Mammary epithelial cell (primary cell): ENCODE measurements around the gene NATD1.

Experiments used
- CTCF ChIP-seq, 2 donors: IDR thresholded peaks in 1 of 2; conservative IDR thresholded peaks in 1 of 2; 2 replicates each; pipeline ENCODE4 v1.5.1; 2011 to 2012; ENCODE audit warnings: inconsistent platforms in 2 of 2, low read length in 2 of 2, mild to moderate bottlenecking in 2 of 2, control low read depth in 1 of 2, low read depth in 1 of 2; ENCODE audit not compliant: insufficient read depth in 1 of 2; ENCODE audit errors: extremely low read depth in 1 of 2
- EZH2 ChIP-seq: IDR thresholded peaks from 2 replicates; pipeline ENCODE4 v1.6.1; 2012; ENCODE audit warnings: low read length, inconsistent platforms, borderline replicate concordance

GRCh38 chr17:21272881-21273792 lies 19.9 kb upstream of the NATD1 start:
- TF ChIP-seq EZH2 (no peak), CTCF (conservative IDR thresholded peaks at IDR 0.05 in 1 of 2, IDR thresholded peaks at IDR 0.05 in 1 of 2; ENCODE audit: extremely low read depth in 1 of 2, insufficient read depth in 1 of 2, low read depth in 1 of 2, low read length in 2 of 2) (no peak)
